Activated naive CD4-positive, alpha-beta T cell treated with anti-CD3 and anti-CD28 coated beads, Interleukin-2, amount 10 ng/mL, durations not matched to agents 7 days and 5 days (primary cell): ENCODE data around the gene CDKL2.

Experiments used
- CTCF ChIA-PET: fragments of 350-600 bp; sonication (Branson Sonifier 250); formaldehyde crosslinking; loops from one replicate; lab custom pipeline; 2021; ENCODE audit warnings: antibody characterized with exemption; lab: Charles Lee
- DNase-seq: peaks from one replicate; pipeline ENCODE4 v3.0.0-alpha.2; 2020
- H3K27ac Mint-ChIP-seq: one replicate; pipeline ENCODE4 v1.8.0; 2021; ENCODE audit warnings: mild to moderate bottlenecking, moderate library complexity, mixed read lengths
- H3K27me3 Mint-ChIP-seq: one replicate; pipeline ENCODE4 v1.8.0; 2021; ENCODE audit warnings: mild to moderate bottlenecking, mixed read lengths
- H3K36me3 Mint-ChIP-seq: one replicate; pipeline ENCODE4 v1.8.0; 2021; ENCODE audit warnings: mixed read lengths
- H3K4me1 Mint-ChIP-seq: one replicate; pipeline ENCODE4 v1.8.0; 2021; ENCODE audit warnings: mixed read lengths
- H3K4me3 Mint-ChIP-seq: one replicate; pipeline ENCODE4 v1.8.0; 2021; ENCODE audit warnings: mild to moderate bottlenecking, moderate library complexity, mixed read lengths
- H3K9me3 Mint-ChIP-seq: one replicate; pipeline ENCODE4 v1.8.0; 2021; ENCODE audit warnings: mixed read lengths

Gene CDKL2

DNA sequence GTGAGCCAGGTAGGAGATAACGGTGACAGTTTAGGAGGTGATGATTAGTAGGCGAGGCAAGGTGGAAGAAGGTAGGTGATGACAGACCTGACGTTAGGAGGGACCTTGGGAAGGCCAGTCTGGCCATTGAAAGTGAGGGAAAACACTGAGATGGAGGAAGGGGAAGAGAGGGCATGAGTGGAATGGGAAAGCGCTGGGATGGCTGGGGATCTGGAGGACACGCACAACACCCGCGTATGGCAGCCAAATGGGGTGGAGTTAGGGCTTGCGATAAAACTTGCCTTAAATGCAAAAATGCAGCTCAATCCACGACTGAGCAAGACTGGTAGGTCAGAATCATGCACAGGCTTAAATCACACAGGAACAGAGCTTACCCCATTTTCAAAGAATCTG is 605 bp upstream of the CDKL2 start:
- peak overlapping the region; percentile 56 for H3K27ac Mint-ChIP-seq
- no peaks in the 10 kb centered on the region for H3K9me3 Mint-ChIP-seq
- CTCF ChIA-PET, result interaction anchor here (0.7 to 1.3 kb wide), 2 partner anchors 12 to 92 kb away, joined by 3 to 4 read pairs; no protein-coding TSS in a partner anchor
- H3K4me3 Mint-ChIP-seq, result peak overlapping the region; percentile 73
- peaks cover 3% of the 10 kb centered on the region for H3K27me3 Mint-ChIP-seq
- H3K4me1 Mint-ChIP-seq, result peaks cover 22% of the 10 kb centered on the region
- H3K36me3 Mint-ChIP-seq, result no peaks in the 10 kb centered on the region
- no peak for DNase-seq

DNA sequence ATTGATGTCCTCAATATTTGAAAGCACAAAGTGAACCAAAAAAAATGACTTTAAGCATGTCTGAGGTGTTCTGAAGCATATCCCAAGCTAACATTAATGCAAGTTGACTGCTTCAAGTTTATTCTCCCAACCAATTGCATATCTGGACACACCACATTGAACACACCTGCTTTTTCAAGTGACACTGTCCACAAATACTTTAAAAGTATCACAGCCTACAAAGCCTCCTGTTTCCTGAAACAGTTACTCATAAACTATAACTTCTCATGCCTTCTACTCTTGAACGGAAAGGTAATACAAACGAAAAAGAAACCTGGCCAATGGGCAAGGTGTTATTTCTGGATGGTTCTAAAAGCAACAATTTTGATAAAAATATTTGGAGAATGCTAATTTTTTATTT is 1.1 kb downstream of the CDKL2 start:
- H3K27ac Mint-ChIP-seq, result no peak overlapping the region
- CTCF ChIA-PET, result no interaction called here

DNA sequence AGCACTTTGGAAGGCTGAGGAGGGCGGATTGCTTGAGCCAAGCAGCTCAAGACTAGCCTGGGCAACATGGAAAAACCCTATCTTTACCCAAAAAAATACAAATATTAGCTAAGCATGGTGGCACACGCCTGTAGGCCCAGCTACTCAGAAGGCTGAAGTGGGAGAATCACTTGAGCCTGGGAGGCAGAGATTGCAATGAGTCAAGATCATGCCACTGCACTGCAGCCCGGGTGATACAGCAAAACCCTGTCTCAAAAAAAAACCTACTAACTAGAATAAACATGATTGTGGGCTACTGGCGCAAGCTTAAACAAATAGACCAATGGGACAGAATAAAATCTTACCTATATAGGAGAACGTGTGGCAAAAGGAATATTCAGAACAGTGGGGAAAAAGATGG is 7.3 kb downstream of the CDKL2 start:
- Mint-ChIP-seq H3K27me3 (peaks cover 4% of the 10 kb centered on the region), H3K4me1 (no peaks in the 10 kb centered on the region), H3K4me3 (no peak overlapping the region), H3K36me3 (no peaks in the 10 kb centered on the region), H3K9me3 (no peaks in the 10 kb centered on the region), H3K27ac (no peak overlapping the region)
- DNase-seq, result no peak
- CTCF ChIA-PET, result no interaction called here

More for the DNA sequence above, 1.1 kb downstream of the CDKL2 start:
- Mint-ChIP-seq H3K4me1 (peaks cover 22% of the 10 kb centered on the region), H3K9me3 (no peaks in the 10 kb centered on the region), H3K27me3 (peaks cover 6% of the 10 kb centered on the region), H3K36me3 (no peaks in the 10 kb centered on the region), H3K4me3 (no peak overlapping the region)
- no peak for DNase-seq

DNA sequence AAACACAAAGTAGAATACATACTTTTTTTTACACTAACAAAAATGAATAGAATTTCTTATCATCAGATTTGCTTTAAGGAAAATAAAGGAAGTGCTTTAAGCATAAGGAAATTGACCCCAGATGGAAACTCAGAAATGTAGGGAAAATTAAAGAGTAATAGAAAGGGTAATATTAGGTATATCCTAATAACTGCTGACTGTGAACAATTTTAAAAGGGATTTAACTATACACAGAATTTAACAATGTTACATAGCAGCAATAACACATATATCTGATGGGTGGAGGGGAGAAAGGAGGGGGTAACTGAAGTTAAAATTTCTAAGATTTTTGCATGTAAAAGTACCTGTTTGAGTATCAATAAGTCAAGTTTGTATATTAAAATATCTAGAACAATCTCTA is 8.6 kb downstream of the CDKL2 start:
- Mint-ChIP-seq H3K36me3 (no peaks in the 10 kb centered on the region), H3K27ac (no peak overlapping the region), H3K9me3 (no peaks in the 10 kb centered on the region), H3K4me1 (no peaks in the 10 kb centered on the region), H3K4me3 (no peak overlapping the region), H3K27me3 (peaks cover 4% of the 10 kb centered on the region)
- DNase-seq, result no peak
- CTCF ChIA-PET, result no interaction called here

DNA sequence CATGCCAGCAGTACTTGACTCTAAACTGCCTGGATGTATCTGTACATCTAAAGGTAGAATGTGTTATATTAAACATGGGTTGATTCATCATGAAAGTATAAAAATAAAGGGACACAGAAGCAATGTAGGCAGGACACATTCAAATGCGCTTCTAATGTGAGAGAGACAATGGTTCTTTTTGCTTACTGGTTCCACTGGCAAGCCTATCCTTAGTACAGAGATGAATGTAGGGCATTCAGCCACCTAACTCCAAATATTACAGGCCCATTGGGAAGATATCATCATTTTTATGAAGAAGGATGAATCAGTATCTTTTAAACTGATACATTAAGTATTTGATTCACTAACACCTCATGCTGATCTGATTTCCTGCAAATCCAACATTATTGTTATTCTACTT is 18.0 kb downstream of the CDKL2 start:
- no peaks in the 10 kb centered on the region for H3K4me1 Mint-ChIP-seq
- no peak overlapping the region for H3K27ac Mint-ChIP-seq
- CTCF ChIA-PET, result no interaction called here
- H3K36me3 Mint-ChIP-seq, result no peaks in the 10 kb centered on the region
- no peaks in the 10 kb centered on the region for H3K9me3 Mint-ChIP-seq
- H3K4me3 Mint-ChIP-seq, result no peak overlapping the region
- H3K27me3 Mint-ChIP-seq, result no peaks in the 10 kb centered on the region
- DNase-seq, result no peak

DNA sequence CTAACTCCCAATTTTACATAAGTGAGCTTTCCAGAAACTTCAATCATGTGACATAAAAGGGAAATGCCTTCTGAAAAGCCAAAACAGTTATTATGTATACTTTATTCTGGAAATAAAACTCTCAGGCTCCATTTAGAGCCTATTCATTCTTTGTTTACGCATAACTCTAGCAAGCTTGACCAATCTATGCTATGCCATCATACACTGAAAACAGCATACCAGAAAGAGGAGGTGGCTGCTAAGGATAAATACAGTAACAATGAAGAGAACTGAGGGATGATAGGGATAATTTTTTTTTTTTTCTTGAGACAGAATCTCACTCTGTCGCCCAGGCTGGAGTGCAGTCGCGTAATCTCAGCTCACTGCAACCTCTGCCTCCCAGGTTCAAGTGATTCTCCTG is 24.4 kb downstream of the CDKL2 start:
- no peaks in the 10 kb centered on the region for H3K27me3 Mint-ChIP-seq
- no peaks in the 10 kb centered on the region for H3K4me1 Mint-ChIP-seq
- H3K27ac Mint-ChIP-seq, result no peak overlapping the region
- no peaks in the 10 kb centered on the region for H3K9me3 Mint-ChIP-seq
- no peak overlapping the region for H3K4me3 Mint-ChIP-seq
- no peak for DNase-seq
- CTCF ChIA-PET, result no interaction called here
- no peaks in the 10 kb centered on the region for H3K36me3 Mint-ChIP-seq

DNA sequence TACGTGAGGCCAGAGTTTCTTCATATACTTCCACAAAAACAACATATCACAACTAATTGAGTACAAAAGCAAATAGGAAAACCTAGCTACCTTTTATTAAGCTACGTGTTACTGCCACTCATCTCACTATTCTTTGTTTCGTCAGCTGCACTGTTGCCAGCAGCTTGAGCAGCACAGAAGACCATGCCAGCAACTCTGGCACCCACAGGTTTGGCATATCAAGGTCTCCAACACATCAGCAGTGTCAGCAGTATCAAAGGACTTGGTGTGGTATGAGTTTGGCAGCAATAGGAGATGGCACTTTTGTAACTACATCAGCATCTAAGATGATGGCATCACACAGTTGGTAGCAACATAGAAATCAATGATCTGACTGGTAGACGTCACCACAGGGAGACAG is 30.7 kb downstream of the CDKL2 start:
- Mint-ChIP-seq H3K9me3 (no peaks in the 10 kb centered on the region), H3K27me3 (peaks cover 4% of the 10 kb centered on the region), H3K4me3 (no peak overlapping the region), H3K27ac (no peak overlapping the region), H3K36me3 (no peaks in the 10 kb centered on the region), H3K4me1 (peaks cover 4% of the 10 kb centered on the region)
- CTCF ChIA-PET, result no interaction called here
- DNase-seq, result no peak

DNA sequence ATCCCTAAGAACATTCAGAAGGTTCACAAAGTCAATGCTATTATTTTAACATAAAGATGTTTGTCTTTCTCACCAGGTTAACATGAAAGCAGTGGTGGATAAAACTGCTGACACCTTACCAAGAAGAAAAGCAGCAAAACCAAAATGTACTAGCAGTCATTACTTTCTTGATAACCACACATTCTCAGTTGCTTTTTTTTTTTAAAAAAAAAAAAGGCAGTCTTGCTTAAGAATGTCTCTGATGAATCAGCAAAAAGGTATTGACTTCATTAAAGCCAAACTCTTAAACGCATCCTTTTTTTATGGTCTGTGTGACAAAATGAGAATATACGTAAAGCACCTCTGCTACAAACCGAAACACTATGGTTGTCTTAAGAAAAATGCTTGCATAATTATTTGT is 31.9 kb downstream of the CDKL2 start:
- Mint-ChIP-seq H3K27me3 (peaks cover 4% of the 10 kb centered on the region), H3K4me3 (no peak overlapping the region), H3K27ac (no peak overlapping the region), H3K4me1 (peaks cover 4% of the 10 kb centered on the region), H3K9me3 (no peaks in the 10 kb centered on the region), H3K36me3 (no peaks in the 10 kb centered on the region)
- CTCF ChIA-PET, result no interaction called here
- no peak for DNase-seq

DNA sequence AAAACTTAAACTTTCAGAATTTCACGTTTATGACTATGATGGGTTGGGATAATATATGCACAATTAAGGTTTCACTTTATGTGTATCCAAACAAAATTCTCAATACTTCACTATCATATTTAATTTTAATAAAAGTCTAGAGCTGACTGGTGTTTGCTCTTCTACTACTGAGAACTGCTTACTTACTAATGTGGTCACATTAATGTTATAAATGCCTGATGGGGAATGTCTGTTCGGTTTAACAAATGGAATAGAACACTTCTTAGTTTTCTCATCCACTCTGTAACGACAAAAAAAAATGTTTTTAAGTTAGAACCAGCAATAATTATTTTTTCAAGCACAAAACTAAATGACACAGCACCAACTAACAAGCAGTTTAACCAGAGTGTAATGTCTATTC is 34.3 kb downstream of the CDKL2 start:
- Mint-ChIP-seq H3K4me1 (peaks cover 4% of the 10 kb centered on the region), H3K36me3 (no peaks in the 10 kb centered on the region), H3K27me3 (peaks cover 4% of the 10 kb centered on the region), H3K9me3 (no peaks in the 10 kb centered on the region), H3K4me3 (no peak overlapping the region), H3K27ac (no peak overlapping the region)
- CTCF ChIA-PET, result interaction anchor here (1.1 kb wide), 1 partner anchor 121 kb away, joined by 3 read pairs; no protein-coding TSS in a partner anchor
- DNase-seq, result no peak

DNA sequence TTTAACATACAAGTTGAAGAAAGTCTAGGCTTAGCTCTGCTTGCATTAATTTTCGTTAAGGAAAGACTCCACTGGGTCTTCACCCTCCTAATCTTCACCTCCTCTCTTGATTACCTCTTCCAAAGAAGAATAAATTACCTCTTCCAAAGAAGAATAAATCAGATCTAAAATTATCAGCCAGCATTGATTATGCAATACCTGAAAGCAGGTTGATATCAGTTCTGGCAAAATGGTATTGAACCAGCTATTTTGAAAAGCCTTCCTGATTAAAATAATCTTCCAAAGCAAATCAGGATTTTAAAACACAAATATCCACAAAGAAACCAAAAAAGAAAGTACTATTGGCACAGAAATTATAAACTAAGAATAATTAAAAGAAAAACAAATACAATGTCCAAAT is 36.9 kb downstream of the CDKL2 start:
- peaks cover 4% of the 10 kb centered on the region for H3K4me1 Mint-ChIP-seq
- CTCF ChIA-PET, result no interaction called here
- H3K4me3 Mint-ChIP-seq, result no peak overlapping the region
- no peak overlapping the region for H3K27ac Mint-ChIP-seq
- H3K27me3 Mint-ChIP-seq, result peaks cover 7% of the 10 kb centered on the region
- no peaks in the 10 kb centered on the region for H3K36me3 Mint-ChIP-seq
- DNase-seq, result no peak
- H3K9me3 Mint-ChIP-seq, result no peaks in the 10 kb centered on the region

DNA sequence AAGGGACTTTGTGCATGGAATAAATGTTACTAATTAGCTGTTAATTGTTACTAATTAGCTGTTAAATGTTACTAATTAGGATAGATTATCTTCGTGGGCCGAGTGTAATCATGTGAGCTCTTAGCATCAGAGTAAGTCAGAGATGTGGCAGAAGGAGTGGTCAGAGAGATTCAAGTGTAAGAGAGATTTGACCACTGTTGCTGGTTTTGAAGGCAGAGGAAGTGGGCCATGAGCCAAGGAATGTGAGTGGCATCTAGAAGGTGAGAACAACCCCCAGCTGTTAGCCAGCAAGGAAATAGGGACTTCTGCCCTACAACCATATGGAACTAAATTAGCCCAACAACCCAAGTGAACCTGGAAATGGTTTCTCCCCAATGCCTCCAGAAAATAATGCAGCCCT is 46.3 kb downstream of the CDKL2 start:
- CTCF ChIA-PET, result no interaction called here
- no peak for DNase-seq
- H3K27ac Mint-ChIP-seq, result no peak overlapping the region
- no peaks in the 10 kb centered on the region for H3K36me3 Mint-ChIP-seq
- peaks cover 1% of the 10 kb centered on the region for H3K9me3 Mint-ChIP-seq
- peaks cover 8% of the 10 kb centered on the region for H3K27me3 Mint-ChIP-seq
- no peaks in the 10 kb centered on the region for H3K4me1 Mint-ChIP-seq
- no peak overlapping the region for H3K4me3 Mint-ChIP-seq

DNA sequence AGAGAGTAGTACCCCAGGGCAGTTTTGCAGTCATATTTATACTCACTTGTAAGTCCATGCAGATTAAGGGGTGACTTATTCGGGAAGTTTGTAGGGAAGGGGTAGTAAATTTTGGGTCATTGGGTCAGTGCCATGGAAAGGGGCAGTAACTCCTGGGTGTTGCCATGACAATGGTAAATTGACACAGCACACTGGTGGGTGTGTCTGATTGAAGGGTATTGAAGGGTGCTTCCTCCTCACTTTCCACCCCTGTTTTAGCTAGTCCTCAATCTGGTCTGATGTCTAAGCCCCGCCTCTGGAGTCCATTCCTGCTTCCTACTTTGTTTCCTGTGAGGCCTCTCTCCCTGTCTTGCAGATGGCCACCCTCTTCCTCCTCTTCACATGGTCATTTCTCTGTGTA is 62.6 kb downstream of the CDKL2 start:
- Mint-ChIP-seq H3K4me3 (no peak overlapping the region), H3K27me3 (peaks cover 11% of the 10 kb centered on the region), H3K9me3 (no peaks in the 10 kb centered on the region), H3K4me1 (peaks cover 5% of the 10 kb centered on the region), H3K27ac (no peak overlapping the region), H3K36me3 (no peaks in the 10 kb centered on the region)
- no peak for DNase-seq
- CTCF ChIA-PET, result no interaction called here

DNA sequence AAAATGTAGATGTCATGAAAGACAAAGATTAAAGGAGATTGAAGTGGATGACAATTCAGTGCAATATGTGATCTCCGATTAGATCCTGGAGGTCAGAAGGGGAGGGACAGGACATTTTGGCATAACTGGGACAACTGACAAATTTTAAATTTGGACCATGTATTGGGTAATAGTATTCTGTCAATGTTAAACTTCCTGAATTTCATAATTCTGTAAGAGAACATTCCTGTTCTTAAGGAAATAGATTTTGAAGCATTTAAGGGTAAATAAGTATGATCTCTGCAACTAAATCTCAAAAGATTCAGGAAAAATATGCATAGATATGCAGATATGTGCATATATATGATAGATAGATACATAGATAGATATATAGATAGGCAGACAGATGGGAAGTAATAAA is 63.4 kb downstream of the CDKL2 start:
- peaks cover 5% of the 10 kb centered on the region for H3K4me1 Mint-ChIP-seq
- CTCF ChIA-PET, result interaction anchor here (0.7 kb wide), 1 partner anchor 281 kb away, joined by 3 read pairs; no protein-coding TSS in a partner anchor
- no peaks in the 10 kb centered on the region for H3K9me3 Mint-ChIP-seq
- H3K27me3 Mint-ChIP-seq, result peaks cover 11% of the 10 kb centered on the region
- H3K27ac Mint-ChIP-seq, result no peak overlapping the region
- H3K4me3 Mint-ChIP-seq, result no peak overlapping the region
- DNase-seq, result no peak
- no peaks in the 10 kb centered on the region for H3K36me3 Mint-ChIP-seq

DNA sequence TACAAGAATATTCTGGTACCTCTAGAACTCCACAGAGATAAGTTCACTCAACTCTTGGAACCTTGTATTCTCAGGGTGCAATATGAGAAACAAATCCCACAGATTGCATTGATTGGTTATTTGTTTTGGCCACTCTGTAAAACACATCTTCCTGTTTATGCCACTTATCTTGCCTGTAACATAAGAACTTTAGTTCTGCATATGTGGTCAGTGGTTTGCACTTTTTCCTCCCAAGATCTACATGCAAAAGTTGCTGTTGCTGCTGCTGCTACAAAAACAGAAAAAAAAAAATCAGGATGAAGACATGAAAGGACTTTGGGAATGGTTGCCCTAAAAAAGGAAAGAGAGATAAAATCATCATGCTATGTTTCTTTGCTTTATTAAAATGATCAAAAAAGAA is 64.8 kb downstream of the CDKL2 start:
- peaks cover 3% of the 10 kb centered on the region for H3K27me3 Mint-ChIP-seq
- no peak overlapping the region for H3K4me3 Mint-ChIP-seq

DNA sequence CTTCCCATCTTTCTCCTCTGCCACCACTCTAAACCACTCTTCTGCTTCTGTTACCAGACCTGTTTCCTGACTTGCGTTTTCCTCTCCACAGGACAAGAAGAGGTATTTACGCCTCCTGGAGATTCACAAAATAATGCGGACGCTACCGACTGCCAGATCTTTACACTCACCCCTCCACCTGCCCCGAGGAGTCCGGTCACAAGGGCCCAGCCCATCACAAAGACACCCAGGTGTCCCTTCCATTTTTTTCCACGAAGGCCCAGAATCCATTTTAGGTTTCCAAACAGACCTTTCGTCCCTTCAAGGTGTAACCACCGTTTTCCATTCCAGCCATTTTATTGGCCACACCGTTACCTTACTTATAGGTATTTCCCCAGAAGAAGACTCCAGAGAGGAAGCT is 66.3 kb downstream of the CDKL2 start:
- H3K36me3 Mint-ChIP-seq, result no peaks in the 10 kb centered on the region
- no peak overlapping the region for H3K4me3 Mint-ChIP-seq
- no peaks in the 10 kb centered on the region for H3K9me3 Mint-ChIP-seq
- peaks cover 5% of the 10 kb centered on the region for H3K4me1 Mint-ChIP-seq
- H3K27ac Mint-ChIP-seq, result no peak overlapping the region
- peaks cover 3% of the 10 kb centered on the region for H3K27me3 Mint-ChIP-seq
- no peak for DNase-seq
- CTCF ChIA-PET, result no interaction called here

More for the DNA sequence above, 64.8 kb downstream of the CDKL2 start:
- CTCF ChIA-PET, result no interaction called here
- H3K9me3 Mint-ChIP-seq, result no peaks in the 10 kb centered on the region
- H3K4me1 Mint-ChIP-seq, result peaks cover 5% of the 10 kb centered on the region
- no peaks in the 10 kb centered on the region for H3K36me3 Mint-ChIP-seq
- no peak overlapping the region for H3K27ac Mint-ChIP-seq
- no peak for DNase-seq

DNA sequence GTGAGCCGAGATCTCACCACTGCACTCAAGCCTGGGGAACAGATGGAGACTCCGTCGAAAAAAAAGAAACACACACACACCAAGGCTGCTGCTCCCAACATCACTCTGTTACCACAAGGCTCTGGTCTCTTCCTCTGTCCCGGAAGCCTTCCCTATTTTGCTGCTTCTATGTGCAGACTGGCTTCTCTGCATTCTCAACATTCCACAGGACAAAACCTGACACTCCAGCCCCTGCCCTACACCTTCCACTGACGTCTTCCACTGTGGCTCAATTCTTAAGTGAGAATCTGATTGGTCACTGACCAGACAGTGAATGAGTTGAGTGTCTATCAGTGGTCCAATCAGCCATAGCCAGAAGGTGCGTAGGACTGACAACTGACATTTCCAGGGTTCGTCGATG is 68.5 kb downstream of the CDKL2 start:
- Mint-ChIP-seq H3K4me1 (peaks cover 5% of the 10 kb centered on the region), H3K4me3 (no peak overlapping the region), H3K36me3 (no peaks in the 10 kb centered on the region), H3K27me3 (peaks cover 7% of the 10 kb centered on the region), H3K27ac (no peak overlapping the region), H3K9me3 (no peaks in the 10 kb centered on the region)
- DNase-seq, result no peak
- CTCF ChIA-PET, result no interaction called here
